Tibial artery (tissue), 4 donors: ENCODE results near the gene CERT1.

Experiments
- DNase-seq, 2 donors: peaks; one replicate each; pipeline ENCODE4 v3.0.0-alpha.2; 2019
- H3K27ac ChIP-seq, 2 donors: fragments of 200-600 bp; sonication (generic) in 1 of 2; 1 replicate in 1 of 2; 2 replicates in 1 of 2; pipeline ENCODE4 v1.5.1; 2018 to 2019; ENCODE audit warnings: mild to moderate bottlenecking in 1 of 2
- H3K27me3 ChIP-seq, 2 donors: fragments of 200-600 bp; sonication (generic) in 1 of 2; one replicate each; pipeline versions ENCODE4 v1.5.1 to v1.6.0; 2016 to 2019
- H3K36me3 ChIP-seq, 3 donors: fragments of 200-600 bp; sonication (generic) in 2 of 3; one replicate each; pipeline ENCODE4 v1.5.1; 2016 to 2019; ENCODE audit warnings: mild to moderate bottlenecking in 2 of 3
- H3K4me1 ChIP-seq, 4 donors: fragments of 200-600 bp; sonication (generic) in 2 of 4; 1 replicate in 3 of 4; 2 replicates in 1 of 4; pipeline ENCODE4 v1.5.1; 2016 to 2019
- H3K4me3 ChIP-seq, 2 donors: fragments of 200-600 bp; sonication (generic) in 1 of 2; 1 replicate in 1 of 2; 2 replicates in 1 of 2; pipeline ENCODE4 v1.5.1; 2018 to 2019; ENCODE audit warnings: mild to moderate bottlenecking in 2 of 2
- H3K9me3 ChIP-seq, 3 donors: fragments of 200-600 bp; sonication (generic) in 1 of 3; one replicate each; pipeline ENCODE4 v1.5.1; 2016 to 2019
- CTCF ChIP-seq, 2 experiments: fragments of 200-600 bp in 1 of 2; fragments of 450-650 bp in 1 of 2; IDR thresholded peaks; one replicate each; pipeline ENCODE4 v1.5.1; 2017 to 2019; ENCODE audit warnings: antibody characterized with exemption in 2 of 2, mild to moderate bottlenecking in 1 of 2, moderate library complexity in 1 of 2
- intact Hi-C: fragments of 100-400 bp; cut with DNase I; formaldehyde crosslinking; loops from one replicate; pipeline ENCODE4 v1.15.0; 2023; ENCODE audit warnings: low total_unique reads

Gene CERT1

GRCh38 chr5:75349663-75350062 is 161.8 kb downstream of the CERT1 start:
- TF ChIP-seq CTCF (IDR thresholded peaks at IDR 0.05) = no peak
- Histone ChIP-seq H3K36me3 (peaks cover 68 to 82% (median 70%) of the 10 kb centered on the region in 3 donors), H3K4me1 (no peaks in the 10 kb centered on the region), H3K27me3 (no peaks in the 10 kb centered on the region), H3K9me3 (no peaks in the 10 kb centered on the region), H3K4me3 (no peak overlapping the region), H3K27ac (no peak overlapping the region)
- DNase-seq = no peak
- intact Hi-C loops = no loop called here

- intact Hi-C loops = no loop called here
- H3K27me3 ChIP-seq = no peaks in the 10 kb centered on the region
- H3K4me3 ChIP-seq = no peak overlapping the region
- no peaks in the 10 kb centered on the region for H3K9me3 ChIP-seq
- no peak overlapping the region for H3K27ac ChIP-seq
- DNase-seq = no peak
- peaks cover 68 to 73% (median 68%) of the 10 kb centered on the region in 3 donors for H3K36me3 ChIP-seq
- TF ChIP-seq CTCF (IDR thresholded peaks at IDR 0.05) = no peak
- H3K4me1 ChIP-seq = no peaks in the 10 kb centered on the region
These were observed 163.2 kb downstream of the CERT1 start for GRCh38 chr5:75348241-75348640.

- no peak for TF ChIP-seq CTCF (IDR thresholded peaks at IDR 0.05)
- Histone ChIP-seq H3K27me3 (no peaks in the 10 kb centered on the region), H3K27ac (no peak overlapping the region), H3K9me3 (no peaks in the 10 kb centered on the region), H3K36me3 (peaks cover 29 to 31% (median 31%) of the 10 kb centered on the region in 3 donors), H3K4me1 (peaks cover 0 to 12% (median 2%) of the 10 kb centered on the region in 4 donors), H3K4me3 (no peak overlapping the region)
- intact Hi-C loops = no loop called here
- DNase-seq = no peak
These were observed 168.6 kb downstream of the CERT1 start for GRCh38 chr5:75342836-75343235.

GRCh38 chr5:75341934-75342333 is 169.5 kb downstream of the CERT1 start:
- peaks cover 0 to 12% (median 2%) of the 10 kb centered on the region in 4 donors for H3K4me1 ChIP-seq
- H3K9me3 ChIP-seq = no peaks in the 10 kb centered on the region
- no peak for DNase-seq
- H3K27ac ChIP-seq = no peak overlapping the region
- TF ChIP-seq CTCF (IDR thresholded peaks at IDR 0.05) = no peak
- no peak overlapping the region for H3K4me3 ChIP-seq
- intact Hi-C loops = no loop called here
- no peaks in the 10 kb centered on the region for H3K27me3 ChIP-seq
- peaks cover 20 to 22% (median 22%) of the 10 kb centered on the region in 3 donors for H3K36me3 ChIP-seq

GRCh38 chr5:75340714-75341478 is 170.5 kb downstream of the CERT1 start:
- H3K9me3 ChIP-seq = no peaks in the 10 kb centered on the region
- H3K4me1 ChIP-seq = peaks cover 0 to 16% (median 6%) of the 10 kb centered on the region in 4 donors
- no peak overlapping the region for H3K27ac ChIP-seq
- H3K36me3 ChIP-seq = peaks cover 10 to 19% (median 12%) of the 10 kb centered on the region in 3 donors
- intact Hi-C loops = no loop called here
- no peaks in the 10 kb centered on the region for H3K27me3 ChIP-seq
- DNase-seq = no peak
- no peak for TF ChIP-seq CTCF (IDR thresholded peaks at IDR 0.05)
- H3K4me3 ChIP-seq = no peak overlapping the region
